GM12872 (cell line): ENCODE results near the gene BCL3.

Experiments
- CTCF ChIP-seq: IDR thresholded peaks from 3 replicates; pipeline ENCODE4 v1.5.1; 2011; ENCODE audit warnings: low read depth, mild to moderate bottlenecking, low read length, moderate library complexity; ENCODE audit not compliant: insufficient read depth

Gene BCL3

GRCh38 chr19:44753932-44754749, 5.6 kb downstream of the BCL3 start:
- TF ChIP-seq CTCF: no peak

- no peak for TF ChIP-seq CTCF
These were observed 6.2 kb downstream of the BCL3 start for GRCh38 chr19:44754750-44755080.

GRCh38 chr19:44755219-44755618, 6.7 kb downstream of the BCL3 start:
- TF ChIP-seq CTCF: no peak

- TF ChIP-seq CTCF: no peak
These were observed 7.6 kb downstream of the BCL3 start for GRCh38 chr19:44756089-44756562.

- TF ChIP-seq CTCF: no peak
These were observed 8.7 kb downstream of the BCL3 start for GRCh38 chr19:44757057-44757734.

GRCh38 chr19:44757735-44758505, 9.4 kb downstream of the BCL3 start:
- TF ChIP-seq CTCF: no peak

- no peak for TF ChIP-seq CTCF
These were observed 10.1 kb downstream of the BCL3 start for GRCh38 chr19:44758596-44758995.
